ENCODE measurements around the gene ACTL7A. TPM values are rescaled to one million over a fixed set of nuclear protein-coding genes. Genes with fewer than 3 reads are reported as not detected.

Gene ACTL7A
- total RNA-seq, 1 donor from 2014 or later: not detected

DNA sequence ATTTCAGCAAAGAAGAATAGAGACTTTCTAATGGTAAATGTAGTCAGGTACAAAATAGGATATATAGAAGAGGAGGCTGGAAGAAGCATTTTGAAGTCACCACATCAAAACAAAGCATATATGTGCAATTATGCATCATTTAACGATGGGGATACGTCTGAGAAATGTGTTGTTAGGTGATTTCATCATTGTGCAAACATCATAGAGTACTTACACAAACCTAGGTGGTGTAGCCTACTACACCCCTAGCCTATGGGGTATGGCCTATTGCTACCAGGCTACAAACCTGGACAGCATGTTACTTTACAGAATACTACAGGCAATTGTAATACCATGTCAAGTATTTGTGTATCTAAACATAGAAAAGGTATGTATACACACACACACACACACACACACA, 43.4 kb downstream of the ACTL7A start:
- no peaks in the 10 kb centered on the region for H3K27me3 ChIP-seq (ENCODE audit: control insufficient read depth in 3 of 3, insufficient read depth in 3 of 3, low read length in 3 of 3)
- no peak overlapping the region for H3K27ac ChIP-seq (ENCODE audit: low read depth, low read length)
- H3K9ac ChIP-seq (ENCODE audit: low read depth in 1 of 3, low read length in 3 of 3): no peak overlapping the region
- no peak overlapping the region for H3K4me3 ChIP-seq (ENCODE audit: low read length in 3 of 3)
- H3K4me1 ChIP-seq (ENCODE audit: control insufficient read depth in 3 of 3, insufficient read depth in 3 of 3, low read length in 3 of 3): no peaks in the 10 kb centered on the region
- H3K36me3 ChIP-seq (ENCODE audit: control insufficient read depth in 3 of 3, insufficient read depth in 3 of 3, low read length in 3 of 3): peaks cover 36 to 74% (median 74%) of the 10 kb centered on the region in 3 donors
- H3K9me3 ChIP-seq (ENCODE audit: control insufficient read depth in 3 of 3, low read length in 3 of 3): no peaks in the 10 kb centered on the region

DNA sequence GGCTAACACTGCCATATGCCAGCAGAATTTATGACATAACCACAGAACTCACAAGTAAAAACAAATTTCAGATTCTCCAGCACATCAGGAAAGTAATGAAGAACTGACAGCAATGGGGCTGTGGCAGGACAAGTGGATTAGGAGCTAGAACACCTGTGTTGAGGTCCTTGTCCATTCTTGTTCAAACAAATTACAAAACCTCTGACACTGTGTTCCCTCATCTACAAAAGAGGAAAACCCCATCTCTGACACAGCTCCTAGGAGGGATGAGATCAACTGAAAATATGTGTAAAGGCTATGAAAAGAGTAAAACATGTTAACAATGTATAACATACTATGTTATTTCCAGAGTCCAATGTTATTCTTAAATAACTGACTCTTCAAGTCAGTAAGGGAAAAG, 48.3 kb downstream of the ACTL7A start:
- H3K36me3 ChIP-seq (ENCODE audit: control insufficient read depth in 3 of 3, insufficient read depth in 3 of 3, low read length in 3 of 3): peaks cover 41 to 74% (median 68%) of the 10 kb centered on the region in 3 donors
- H3K4me1 ChIP-seq (ENCODE audit: control insufficient read depth in 3 of 3, insufficient read depth in 3 of 3, low read length in 3 of 3): no peaks in the 10 kb centered on the region
- H3K9ac ChIP-seq (ENCODE audit: low read depth in 1 of 3, low read length in 3 of 3): no peak overlapping the region
- no peaks in the 10 kb centered on the region for H3K9me3 ChIP-seq (ENCODE audit: control insufficient read depth in 3 of 3, low read length in 3 of 3)
- no peak overlapping the region for H3K27ac ChIP-seq (ENCODE audit: low read depth, low read length)
- no peak overlapping the region for H3K4me3 ChIP-seq (ENCODE audit: low read length in 3 of 3)
- no peaks in the 10 kb centered on the region for H3K27me3 ChIP-seq (ENCODE audit: control insufficient read depth in 3 of 3, insufficient read depth in 3 of 3, low read length in 3 of 3)

DNA sequence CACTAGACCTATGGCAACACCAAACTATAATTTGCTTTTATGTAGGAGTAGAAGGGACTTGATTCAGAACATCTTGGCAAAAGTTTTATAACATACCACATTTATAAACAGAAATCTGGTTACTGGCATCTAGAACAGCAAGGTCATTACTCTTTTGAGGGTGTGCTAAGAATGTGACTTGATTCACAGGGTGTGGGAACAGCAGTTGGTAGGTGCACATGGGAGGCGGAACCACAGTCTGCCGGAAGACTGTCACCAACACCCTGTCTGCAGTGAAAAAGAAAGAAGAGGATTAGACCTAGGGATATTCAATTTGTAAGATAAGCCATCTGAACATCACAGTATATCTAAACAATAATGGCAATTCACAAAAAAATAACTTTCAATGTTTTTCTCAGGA, 48.8 kb downstream of the ACTL7A start:
- no peaks in the 10 kb centered on the region for H3K9me3 ChIP-seq (ENCODE audit: control insufficient read depth in 3 of 3, low read length in 3 of 3)

DNA sequence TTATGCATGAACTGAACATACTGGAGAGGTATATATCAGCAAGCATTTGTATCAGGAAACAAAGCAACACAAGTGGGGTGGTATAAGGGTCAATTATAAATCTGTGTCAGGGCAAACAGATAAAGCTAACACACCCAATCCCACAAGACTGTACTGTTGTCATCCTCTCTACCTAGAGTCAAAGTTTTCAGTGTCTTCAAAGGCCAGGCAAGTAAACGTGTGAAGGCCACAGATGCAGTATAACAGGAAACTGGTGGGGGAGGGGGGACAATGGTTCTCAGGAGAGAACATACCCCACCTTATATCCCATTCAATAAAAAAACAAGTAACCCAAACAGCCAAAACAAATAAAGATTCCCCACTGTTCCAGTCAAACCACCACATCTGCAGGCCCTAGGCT, 49.8 kb downstream of the ACTL7A start:
- H3K27me3 ChIP-seq (ENCODE audit: control insufficient read depth in 3 of 3, insufficient read depth in 3 of 3, low read length in 3 of 3): no peaks in the 10 kb centered on the region
- no peaks in the 10 kb centered on the region for H3K9me3 ChIP-seq (ENCODE audit: control insufficient read depth in 3 of 3, low read length in 3 of 3)
- no peaks in the 10 kb centered on the region for H3K4me1 ChIP-seq (ENCODE audit: control insufficient read depth in 3 of 3, insufficient read depth in 3 of 3, low read length in 3 of 3)
- H3K9ac ChIP-seq (ENCODE audit: low read depth in 1 of 3, low read length in 3 of 3): no peak overlapping the region
- H3K36me3 ChIP-seq (ENCODE audit: control insufficient read depth in 3 of 3, insufficient read depth in 3 of 3, low read length in 3 of 3): peaks cover 37 to 74% (median 55%) of the 10 kb centered on the region in 3 donors
- H3K4me3 ChIP-seq (ENCODE audit: low read length in 3 of 3): no peak overlapping the region
- H3K27ac ChIP-seq (ENCODE audit: low read depth, low read length): no peak overlapping the region

More for the DNA sequence above, 48.8 kb downstream of the ACTL7A start:
- Histone ChIP-seq H3K9ac (ENCODE audit: low read depth in 1 of 3, low read length in 3 of 3) (no peak overlapping the region), H3K27me3 (ENCODE audit: control insufficient read depth in 3 of 3, insufficient read depth in 3 of 3, low read length in 3 of 3) (no peaks in the 10 kb centered on the region), H3K4me1 (ENCODE audit: control insufficient read depth in 3 of 3, insufficient read depth in 3 of 3, low read length in 3 of 3) (no peaks in the 10 kb centered on the region), H3K27ac (ENCODE audit: low read depth, low read length) (no peak overlapping the region), H3K4me3 (ENCODE audit: low read length in 3 of 3) (no peak overlapping the region), H3K36me3 (ENCODE audit: control insufficient read depth in 3 of 3, insufficient read depth in 3 of 3, low read length in 3 of 3) (peaks cover 42 to 74% (median 63%) of the 10 kb centered on the region in 3 donors)

Small RNA genes lying within 50 kb of the gene (small RNA-seq; reads per million reads assigned to genes)
- gene AL359692.1: not detected

Other genes starting within 250 kb of the ACTL7A start
- gene ACTL7B, start 6.3 kb upstream of the ACTL7A start, total RNA-seq: not detected
- 24.5 TPM for gene ELP1, start 71.9 kb downstream of the ACTL7A start, total RNA-seq
- gene ABITRAM, start 72.1 kb downstream of the ACTL7A start, total RNA-seq: 3.1 TPM
- 24.5 TPM for gene CTNNAL1, start 151.2 kb downstream of the ACTL7A start, total RNA-seq